K562 (cell line): Measurements from ENCODE around the gene SORT1. TPM values are rescaled to one million over a fixed set of nuclear protein-coding genes. Genes with fewer than 3 reads are reported as not detected.

ENCODE experiments used
- CBX1 ChIP-seq: sonication (generic); IDR thresholded peaks from 2 replicates; pipeline ENCODE4 v1.6.1; 2016; ENCODE audit warnings: antibody characterized with exemption, low read depth, mild to moderate bottlenecking
- EGR1 ChIP-seq: fragments of 450-650 bp; conservative IDR thresholded peaks from 2 replicates; pipeline ENCODE4 v1.6.1; 2017; ENCODE audit warnings: mild to moderate bottlenecking
- FOXK2 ChIP-seq, 2 experiments: fragments of 450-650 bp; IDR thresholded peaks in 1 of 2; conservative IDR thresholded peaks in 1 of 2; 2 replicates each; pipeline ENCODE4 v1.6.1; 2016; ENCODE audit warnings: low read depth in 2 of 2, mild to moderate bottlenecking in 1 of 2
- HDAC1 ChIP-seq, 2 experiments: fragments of 450-650 bp; IDR thresholded peaks; 2 replicates each; pipeline ENCODE4 v1.6.1; 2016 to 2017; ENCODE audit warnings: inconsistent platforms in 1 of 2, mild to moderate bottlenecking in 1 of 2, moderate library complexity in 1 of 2
- POLR2B ChIP-seq: fragments of 450-650 bp; IDR thresholded peaks from 2 replicates; pipeline ENCODE4 v1.6.1; 2018; ENCODE audit warnings: low read depth; ENCODE audit not compliant: partially characterized antibody
- RCOR1 ChIP-seq, 2 experiments: IDR thresholded peaks; 2 replicates each; pipeline ENCODE4 v1.6.1; 2012; ENCODE audit warnings: low read depth in 2 of 2, low read length in 2 of 2, borderline replicate concordance in 1 of 2, improper control_type of control experiment in 1 of 2
- SOX6 ChIP-seq: fragments of 450-650 bp; IDR thresholded peaks from 2 replicates; pipeline ENCODE4 v1.6.1; 2014; ENCODE audit warnings: mild to moderate bottlenecking
- ZEB2 ChIP-seq: fragments of 450-650 bp; IDR thresholded peaks from 2 replicates; pipeline ENCODE4 v1.6.1; 2016
- ZNF143 ChIP-seq: sonication (generic); formaldehyde crosslinking; IDR thresholded peaks from 2 replicates; pipeline ENCODE4 v1.9.0; 2022; ENCODE audit warnings: mild to moderate bottlenecking, missing genetic modification reagents
- ZNF384 ChIP-seq: IDR thresholded peaks from 2 replicates; pipeline ENCODE4 v1.6.1; 2012; ENCODE audit warnings: low read depth, low read length, improper control_type of control experiment
- ZNF77 ChIP-seq: fragments of 250-450 bp; sonication (Bioruptor Pico); IDR thresholded peaks from 2 replicates; pipeline ENCODE4 v1.5.0; 2020
- polyA plus RNA-seq, 8 experiments: library from polyadenylated mRNA; depleted of rRNA in 4 of 8; stranded (reverse) in 5 of 8; unstranded in 3 of 8; fragments of >200 nt; fragmentation: Nextera tagmentation in 2 of 8; fragmentation: Illumina TruSeq in 1 of 8; extraction: Ambion mirVana in 2 of 8; extraction: Trizol in 1 of 8; gene quantifications; 2 replicates each; pipeline versions ENCODE4 v1.2.1 to v1.2.3, GENCODE V29; 2011 to 2014; ENCODE audit warnings: inconsistent platforms in 1 of 8, missing spikeins in 1 of 8
- total RNA-seq, 7 experiments: library from RNA; depleted of rRNA in 6 of 7; stranded (reverse); fragments of >200 nt in 6 of 7; fragmentation: Illumina TruSeq in 2 of 7; extraction: Trizol in 2 of 7; gene quantifications; 2 replicates each; pipeline versions ENCODE4 v1.2.1 to v1.2.3, GENCODE V29; 2011 to 2021; ENCODE audit warnings: low replicate concordance in 1 of 7
- TF ChIP-seq, protein P1 (sequence below): sonication (generic); formaldehyde crosslinking; IDR thresholded peaks from 2 replicates; pipeline ENCODE4 v1.8.0; 2022; ENCODE audit warnings: mild to moderate bottlenecking, low read depth, missing genetic modification reagents
- TF ChIP-seq, protein P2 (sequence below): sonication (generic); formaldehyde crosslinking; IDR thresholded peaks from 2 replicates; pipeline ENCODE4 v1.8.0; 2022; ENCODE audit warnings: missing genetic modification reagents, mild to moderate bottlenecking, borderline replicate concordance
- TF ChIP-seq, protein P3 (sequence below): sonication (generic); formaldehyde crosslinking; IDR thresholded peaks from 2 replicates; pipeline ENCODE4 v1.8.1; 2023; ENCODE audit warnings: mild to moderate bottlenecking, missing genetic modification reagents, moderate library complexity
- TF ChIP-seq, protein P4 (sequence below): sonication (generic); formaldehyde crosslinking; IDR thresholded peaks from 2 replicates; pipeline ENCODE4 v1.8.1; 2023; ENCODE audit warnings: missing genetic modification reagents, mild to moderate bottlenecking, borderline replicate concordance
- TF ChIP-seq, protein P5 (sequence below): fragments of 150-350 bp; conservative IDR thresholded peaks from 2 replicates; pipeline ENCODE4 v1.6.1; 2014; ENCODE audit warnings: low read length

Gene SORT1
- total and polyA plus RNA-seq, 9 of the 15 experiments (the other 6 are each of a cell fraction or from before 2014, with no cell fraction given): 27.4 to 112 (median 65.0) TPM

DNA sequence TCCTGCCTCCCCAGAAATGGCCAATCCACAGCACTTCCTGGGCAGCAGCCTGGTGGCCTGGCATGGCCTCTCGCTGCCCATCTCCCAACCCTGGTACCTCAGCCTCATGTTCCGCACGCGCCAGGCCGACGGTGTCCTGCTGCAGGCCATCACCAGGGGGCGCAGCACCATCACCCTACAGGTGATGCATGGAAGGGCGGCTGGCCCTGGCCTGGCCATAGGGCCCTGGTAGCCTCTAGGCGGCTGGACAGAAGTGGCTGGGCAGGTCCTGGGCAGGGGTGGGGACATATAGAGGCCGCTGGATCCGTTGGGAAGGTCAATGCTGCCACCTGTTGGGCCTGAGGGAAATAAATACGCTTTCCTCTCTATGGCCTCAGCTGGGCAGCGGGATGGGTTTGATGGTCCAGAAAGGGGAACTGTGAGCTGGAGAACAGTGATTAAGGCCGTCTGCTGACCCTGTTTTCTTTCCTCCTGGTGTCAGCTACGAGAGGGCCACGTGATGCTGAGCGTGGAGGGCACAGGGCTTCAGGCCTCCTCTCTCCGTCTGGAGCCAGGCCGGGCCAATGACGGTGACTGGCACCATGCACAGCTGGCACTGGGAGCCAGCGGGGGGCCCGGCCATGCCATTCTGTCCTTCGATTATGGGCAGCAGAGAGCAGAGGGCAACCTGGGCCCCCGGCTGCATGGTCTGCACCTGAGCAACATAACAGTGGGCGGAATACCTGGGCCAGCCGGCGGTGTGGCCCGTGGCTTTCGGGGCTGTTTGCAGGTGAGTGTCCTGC is 133.9 kb downstream of the SORT1 start (continued):
- TF ChIP-seq POLR2B (no peak), FOXK2 (conservative IDR thresholded peaks at IDR 0.05 in 1 of 2, IDR thresholded peaks at IDR 0.05 in 1 of 2; ENCODE audit: low read depth in 2 of 2) (no peak; a peak in 1 of 4 replicates), ZNF384 (peak; percentile 52; the same call in 1 of the 2 replicates), ZNF77 (CRISPR knock-in tag) (no peak), EGR1 (0 out of 2 replicates have a peak, but pooled peaks have one; percentile 6), CBX1 (0 out of 2 replicates have a peak, but pooled peaks have one; percentile 54), RCOR1 (IDR thresholded peaks at IDR 0.05; ENCODE audit: borderline replicate concordance in 1 of 2, low read depth in 2 of 2, low read length in 2 of 2) (peak; percentile 78 to 89), ZNF143 (peak; percentile 41; the same call in 1 of the 2 replicates), ZEB2 (0 out of 2 replicates have a peak, but pooled peaks have one; percentile 36), SOX6 (peak; percentile 85), HDAC1 (IDR thresholded peaks at IDR 0.05) (peak in 1 of 2 experiments; percentile 70; a peak in 1 of 4 replicates)
- TF ChIP-seq, protein P1, sequence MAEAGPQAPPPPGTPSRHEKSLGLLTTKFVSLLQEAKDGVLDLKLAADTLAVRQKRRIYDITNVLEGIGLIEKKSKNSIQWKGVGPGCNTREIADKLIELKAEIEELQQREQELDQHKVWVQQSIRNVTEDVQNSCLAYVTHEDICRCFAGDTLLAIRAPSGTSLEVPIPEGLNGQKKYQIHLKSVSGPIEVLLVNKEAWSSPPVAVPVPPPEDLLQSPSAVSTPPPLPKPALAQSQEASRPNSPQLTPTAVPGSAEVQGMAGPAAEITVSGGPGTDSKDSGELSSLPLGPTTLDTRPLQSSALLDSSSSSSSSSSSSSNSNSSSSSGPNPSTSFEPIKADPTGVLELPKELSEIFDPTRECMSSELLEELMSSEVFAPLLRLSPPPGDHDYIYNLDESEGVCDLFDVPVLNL (CRISPR knock-in tag): peak; percentile 88
- TF ChIP-seq, protein P2, sequence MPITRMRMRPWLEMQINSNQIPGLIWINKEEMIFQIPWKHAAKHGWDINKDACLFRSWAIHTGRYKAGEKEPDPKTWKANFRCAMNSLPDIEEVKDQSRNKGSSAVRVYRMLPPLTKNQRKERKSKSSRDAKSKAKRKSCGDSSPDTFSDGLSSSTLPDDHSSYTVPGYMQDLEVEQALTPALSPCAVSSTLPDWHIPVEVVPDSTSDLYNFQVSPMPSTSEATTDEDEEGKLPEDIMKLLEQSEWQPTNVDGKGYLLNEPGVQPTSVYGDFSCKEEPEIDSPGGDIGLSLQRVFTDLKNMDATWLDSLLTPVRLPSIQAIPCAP (CRISPR knock-in tag): peak; percentile 33; the same call in 1 of the 2 replicates
- TF ChIP-seq, protein P3, sequence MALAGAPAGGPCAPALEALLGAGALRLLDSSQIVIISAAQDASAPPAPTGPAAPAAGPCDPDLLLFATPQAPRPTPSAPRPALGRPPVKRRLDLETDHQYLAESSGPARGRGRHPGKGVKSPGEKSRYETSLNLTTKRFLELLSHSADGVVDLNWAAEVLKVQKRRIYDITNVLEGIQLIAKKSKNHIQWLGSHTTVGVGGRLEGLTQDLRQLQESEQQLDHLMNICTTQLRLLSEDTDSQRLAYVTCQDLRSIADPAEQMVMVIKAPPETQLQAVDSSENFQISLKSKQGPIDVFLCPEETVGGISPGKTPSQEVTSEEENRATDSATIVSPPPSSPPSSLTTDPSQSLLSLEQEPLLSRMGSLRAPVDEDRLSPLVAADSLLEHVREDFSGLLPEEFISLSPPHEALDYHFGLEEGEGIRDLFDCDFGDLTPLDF (CRISPR knock-in tag): peak; percentile 96
- TF ChIP-seq, protein P4, sequence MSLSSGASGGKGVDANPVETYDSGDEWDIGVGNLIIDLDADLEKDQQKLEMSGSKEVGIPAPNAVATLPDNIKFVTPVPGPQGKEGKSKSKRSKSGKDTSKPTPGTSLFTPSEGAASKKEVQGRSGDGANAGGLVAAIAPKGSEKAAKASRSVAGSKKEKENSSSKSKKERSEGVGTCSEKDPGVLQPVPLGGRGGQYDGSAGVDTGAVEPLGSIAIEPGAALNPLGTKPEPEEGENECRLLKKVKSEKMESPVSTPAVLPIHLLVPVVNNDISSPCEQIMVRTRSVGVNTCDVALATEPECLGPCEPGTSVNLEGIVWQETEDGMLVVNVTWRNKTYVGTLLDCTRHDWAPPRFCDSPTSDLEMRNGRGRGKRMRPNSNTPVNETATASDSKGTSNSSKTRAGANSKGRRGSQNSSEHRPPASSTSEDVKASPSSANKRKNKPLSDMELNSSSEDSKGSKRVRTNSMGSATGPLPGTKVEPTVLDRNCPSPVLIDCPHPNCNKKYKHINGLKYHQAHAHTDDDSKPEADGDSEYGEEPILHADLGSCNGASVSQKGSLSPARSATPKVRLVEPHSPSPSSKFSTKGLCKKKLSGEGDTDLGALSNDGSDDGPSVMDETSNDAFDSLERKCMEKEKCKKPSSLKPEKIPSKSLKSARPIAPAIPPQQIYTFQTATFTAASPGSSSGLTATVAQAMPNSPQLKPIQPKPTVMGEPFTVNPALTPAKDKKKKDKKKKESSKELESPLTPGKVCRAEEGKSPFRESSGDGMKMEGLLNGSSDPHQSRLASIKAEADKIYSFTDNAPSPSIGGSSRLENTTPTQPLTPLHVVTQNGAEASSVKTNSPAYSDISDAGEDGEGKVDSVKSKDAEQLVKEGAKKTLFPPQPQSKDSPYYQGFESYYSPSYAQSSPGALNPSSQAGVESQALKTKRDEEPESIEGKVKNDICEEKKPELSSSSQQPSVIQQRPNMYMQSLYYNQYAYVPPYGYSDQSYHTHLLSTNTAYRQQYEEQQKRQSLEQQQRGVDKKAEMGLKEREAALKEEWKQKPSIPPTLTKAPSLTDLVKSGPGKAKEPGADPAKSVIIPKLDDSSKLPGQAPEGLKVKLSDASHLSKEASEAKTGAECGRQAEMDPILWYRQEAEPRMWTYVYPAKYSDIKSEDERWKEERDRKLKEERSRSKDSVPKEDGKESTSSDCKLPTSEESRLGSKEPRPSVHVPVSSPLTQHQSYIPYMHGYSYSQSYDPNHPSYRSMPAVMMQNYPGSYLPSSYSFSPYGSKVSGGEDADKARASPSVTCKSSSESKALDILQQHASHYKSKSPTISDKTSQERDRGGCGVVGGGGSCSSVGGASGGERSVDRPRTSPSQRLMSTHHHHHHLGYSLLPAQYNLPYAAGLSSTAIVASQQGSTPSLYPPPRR (CRISPR knock-in tag): peak; percentile 85; the same call in 1 of the 2 replicates
- TF ChIP-seq, protein P5, sequence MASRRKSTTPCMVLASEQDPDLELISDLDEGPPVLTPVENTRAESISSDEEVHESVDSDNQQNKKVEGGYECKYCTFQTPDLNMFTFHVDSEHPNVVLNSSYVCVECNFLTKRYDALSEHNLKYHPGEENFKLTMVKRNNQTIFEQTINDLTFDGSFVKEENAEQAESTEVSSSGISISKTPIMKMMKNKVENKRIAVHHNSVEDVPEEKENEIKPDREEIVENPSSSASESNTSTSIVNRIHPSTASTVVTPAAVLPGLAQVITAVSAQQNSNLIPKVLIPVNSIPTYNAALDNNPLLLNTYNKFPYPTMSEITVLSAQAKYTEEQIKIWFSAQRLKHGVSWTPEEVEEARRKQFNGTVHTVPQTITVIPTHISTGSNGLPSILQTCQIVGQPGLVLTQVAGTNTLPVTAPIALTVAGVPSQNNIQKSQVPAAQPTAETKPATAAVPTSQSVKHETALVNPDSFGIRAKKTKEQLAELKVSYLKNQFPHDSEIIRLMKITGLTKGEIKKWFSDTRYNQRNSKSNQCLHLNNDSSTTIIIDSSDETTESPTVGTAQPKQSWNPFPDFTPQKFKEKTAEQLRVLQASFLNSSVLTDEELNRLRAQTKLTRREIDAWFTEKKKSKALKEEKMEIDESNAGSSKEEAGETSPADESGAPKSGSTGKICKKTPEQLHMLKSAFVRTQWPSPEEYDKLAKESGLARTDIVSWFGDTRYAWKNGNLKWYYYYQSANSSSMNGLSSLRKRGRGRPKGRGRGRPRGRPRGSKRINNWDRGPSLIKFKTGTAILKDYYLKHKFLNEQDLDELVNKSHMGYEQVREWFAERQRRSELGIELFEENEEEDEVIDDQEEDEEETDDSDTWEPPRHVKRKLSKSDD: 0 out of 2 replicates have a peak, but pooled peaks have one; percentile 76
